H1 (cell line): Measurements from ENCODE around the gene DUSP23. TPM values are rescaled to one million over a fixed set of nuclear protein-coding genes. Genes with fewer than 3 reads are reported as not detected.

Experiments
- CTCF ChIA-PET: fragments of 300-600 bp; sonication (Branson Sonifier 250); formaldehyde crosslinking; loops from one replicate; lab custom pipeline; 2021; ENCODE audit not compliant: partially characterized antibody; lab: Charles Lee
- POLR2A ChIA-PET: fragments of 300-600 bp; sonication (Branson Sonifier 250); formaldehyde crosslinking; loops from one replicate; lab custom pipeline; 2021; ENCODE audit warnings: inconsistent platforms; ENCODE audit not compliant: partially characterized antibody; lab: Charles Lee
- DNase-seq, 2 experiments: peaks; one replicate each; pipeline versions ENCODE4 v3.0.0 to v3.0.0-alpha.2; 2010 to 2022; ENCODE audit warnings: low spot score in 2 of 2, low read depth in 1 of 2, mixed read lengths in 1 of 2
- FAIRE-seq: peaks from 2 replicates; lab custom pipeline; 2011; peaks lifted over from hg19 to GRCh38; lab: Jason Lieb, UNC
- H2AFZ ChIP-seq: 2 replicates; pipeline ENCODE4 v1.8.1; 2012; ENCODE audit warnings: low read length, inconsistent platforms
- H2AK5ac ChIP-seq: 2 replicates; pipeline ENCODE4 v1.6.1; 2013; ENCODE audit warnings: low read depth, low read length
- H2BK120ac ChIP-seq: replicated peaks from 2 replicates; pipeline ENCODE3; 2013; ENCODE audit warnings: low read depth, low read length, inconsistent platforms
- H2BK12ac ChIP-seq: 2 replicates; pipeline ENCODE4 v1.6.1; 2013; ENCODE audit warnings: low read depth, low read length
- H2BK15ac ChIP-seq: 2 replicates; pipeline ENCODE4 v1.6.1; 2013; ENCODE audit warnings: low read length
- H2BK20ac ChIP-seq: 2 replicates; pipeline ENCODE4 v1.6.1; 2013; ENCODE audit warnings: low read length
- H2BK5ac ChIP-seq: 2 replicates; pipeline ENCODE4 v1.6.1; 2013; ENCODE audit warnings: low read depth, low read length
- H3K14ac ChIP-seq: 2 replicates; pipeline ENCODE4 v1.6.1; 2013; ENCODE audit warnings: inconsistent platforms; ENCODE audit not compliant: insufficient read length
- H3K18ac ChIP-seq: 2 replicates; pipeline ENCODE4 v1.6.1; 2013; ENCODE audit warnings: low read length; ENCODE audit errors: extremely low read depth
- H3K23ac ChIP-seq: 2 replicates; pipeline ENCODE4 v1.6.1; 2013; ENCODE audit warnings: inconsistent platforms; ENCODE audit not compliant: insufficient read length
- H3K23me2 ChIP-seq: 2 replicates; pipeline ENCODE4 v1.6.1; 2013; ENCODE audit warnings: low read depth, low read length
- H3K27ac ChIP-seq: 2 replicates; pipeline ENCODE4 v1.6.1; 2011; ENCODE audit warnings: low read depth, low read length, inconsistent platforms
- H3K27me3 ChIP-seq, 4 experiments: replicated peaks in 1 of 4; 1 replicate in 1 of 4; 2 replicates in 3 of 4; pipeline versions ENCODE4 v1.6.1 to v1.8.1; 2011 to 2013; ENCODE audit warnings: low read length in 3 of 4, mild to moderate bottlenecking in 3 of 4, inconsistent platforms in 2 of 4, mixed read lengths in 2 of 4, moderate library complexity in 1 of 4; ENCODE audit not compliant: control insufficient read depth in 3 of 4, insufficient read depth in 3 of 4; ENCODE audit errors: extremely low read depth in 1 of 4
- H3K36me3 ChIP-seq, 4 experiments: 2 replicates each; pipeline versions ENCODE4 v1.6.1 to v1.8.1; 2011 to 2013; ENCODE audit warnings: mild to moderate bottlenecking in 4 of 4, low read length in 3 of 4, moderate library complexity in 2 of 4, control low read depth in 1 of 4, inconsistent platforms in 1 of 4; ENCODE audit not compliant: insufficient read depth in 4 of 4, control insufficient read depth in 2 of 4
- H3K4ac ChIP-seq: replicated peaks from 2 replicates; pipeline ENCODE3; 2013; ENCODE audit warnings: low read length, low read depth, mixed read lengths, inconsistent platforms; ENCODE audit not compliant: insufficient read length
- H3K4me1 ChIP-seq, 4 experiments: replicated peaks in 1 of 4; 1 replicate in 1 of 4; 2 replicates in 3 of 4; pipeline versions ENCODE4 v1.6.1 to v1.8.1; 2011 to 2013; ENCODE audit warnings: low read length in 3 of 4, inconsistent platforms in 2 of 4, mixed read lengths in 1 of 4; ENCODE audit not compliant: insufficient read depth in 4 of 4, control insufficient read depth in 3 of 4
- H3K4me2 ChIP-seq, 2 experiments: 2 replicates each; pipeline versions ENCODE4 v1.6.1 to v1.8.1; 2011 to 2013; ENCODE audit warnings: low read depth in 2 of 2, low read length in 2 of 2, control low read depth in 1 of 2, inconsistent platforms in 1 of 2, mild to moderate bottlenecking in 1 of 2; ENCODE audit not compliant: insufficient read depth in 1 of 2
- H3K4me3 ChIP-seq, 4 experiments: fragments of 200-600, 300-600 bp in 1 of 4; sonication (generic), shearing (Covaris generic), sonication (Bioruptor Twin) in 1 of 4; 2 replicates each; pipeline versions ENCODE4 v1.5.1 to v1.8.1; 2011 to 2016; ENCODE audit warnings: low read length in 4 of 4, low read depth in 3 of 4, control low read depth in 2 of 4, inconsistent platforms in 2 of 4, mild to moderate bottlenecking in 2 of 4, mixed read lengths in 1 of 4, moderate library complexity in 1 of 4; ENCODE audit not compliant: insufficient read depth in 2 of 4; ENCODE audit errors: extremely low read depth in 1 of 4
- H3K56ac ChIP-seq: replicated peaks from 2 replicates; pipeline ENCODE3; 2013; ENCODE audit warnings: low read depth, mild to moderate bottlenecking, mixed read lengths, low read length, inconsistent platforms; ENCODE audit not compliant: insufficient read length
- H3K79me1 ChIP-seq: 2 replicates; pipeline ENCODE4 v1.6.1; 2013; ENCODE audit warnings: low read depth, low read length, control low read depth
- H3K79me2 ChIP-seq, 2 experiments: 2 replicates each; pipeline versions ENCODE4 v1.6.1 to v1.8.1; 2012 to 2013; ENCODE audit warnings: low read length in 2 of 2, mild to moderate bottlenecking in 2 of 2, inconsistent platforms in 1 of 2; ENCODE audit not compliant: insufficient read depth in 2 of 2, control insufficient read depth in 1 of 2
- H3K9ac ChIP-seq, 4 experiments: replicated peaks in 1 of 4; 1 replicate in 1 of 4; 2 replicates in 3 of 4; pipeline versions ENCODE4 v1.6.1 to v1.8.1; 2011 to 2013; ENCODE audit warnings: low read depth in 3 of 4, low read length in 3 of 4, control low read depth in 2 of 4, mild to moderate bottlenecking in 2 of 4, moderate library complexity in 2 of 4, inconsistent platforms in 1 of 4; ENCODE audit errors: extremely low read depth in 1 of 4
- H3K9me3 ChIP-seq, 2 experiments: 2 replicates each; pipeline versions ENCODE4 v1.6.1 to v1.8.1; 2012 to 2013; ENCODE audit warnings: mild to moderate bottlenecking in 2 of 2, moderate library complexity in 2 of 2, control low read depth in 1 of 2, inconsistent platforms in 1 of 2, low read depth in 1 of 2, low read length in 1 of 2, mixed read lengths in 1 of 2; ENCODE audit not compliant: insufficient read depth in 2 of 2
- H4K20me1 ChIP-seq, 2 experiments: replicated peaks in 1 of 2; 2 replicates each; pipeline versions ENCODE3 to v1.8.1; 2011 to 2013; ENCODE audit warnings: inconsistent platforms in 2 of 2, low read length in 2 of 2, mild to moderate bottlenecking in 1 of 2; ENCODE audit not compliant: insufficient read depth in 2 of 2, control insufficient read depth in 1 of 2
- H4K5ac ChIP-seq: 2 replicates; pipeline ENCODE4 v1.6.1; 2013; ENCODE audit warnings: low read length, low read depth, mixed read lengths, inconsistent platforms; ENCODE audit not compliant: insufficient read length
- H4K8ac ChIP-seq: 2 replicates; pipeline ENCODE4 v1.8.0; 2013; ENCODE audit warnings: mild to moderate bottlenecking, moderate library complexity, low read length, inconsistent platforms; ENCODE audit not compliant: insufficient read depth; ENCODE audit errors: extremely low read depth
- H4K91ac ChIP-seq: replicated peaks from 2 replicates; pipeline ENCODE3; 2013; ENCODE audit warnings: low read length, mixed read lengths, inconsistent platforms; ENCODE audit not compliant: insufficient read length
- CEBPB ChIP-seq: IDR thresholded peaks from 2 replicates; pipeline ENCODE4 v1.6.1; 2012; ENCODE audit warnings: low read depth, low read length
- MAFK ChIP-seq: IDR thresholded peaks from 2 replicates; pipeline ENCODE4 v1.6.1; 2012; ENCODE audit warnings: low read depth, mild to moderate bottlenecking, improper control_type of control experiment, low read length
- SIX5 ChIP-seq: IDR thresholded peaks from 2 replicates; pipeline ENCODE4 v1.6.1; 2011; ENCODE audit warnings: mild to moderate bottlenecking, low read depth, low read length
- ZNF274 ChIP-seq: IDR thresholded peaks from 2 replicates; pipeline ENCODE4 v1.7.0; 2012; ENCODE audit warnings: low read length, borderline replicate concordance; ENCODE audit errors: extremely low read depth
- WGBS, 2 experiments: shearing (Covaris generic) in 1 of 2; methylation state at CpG; one replicate each; pipeline versions ENCODE4 v1.1.6 to v1.1.7; 2013 to 2015; ENCODE audit warnings: low lambda C conversion rate in 2 of 2, mixed read lengths in 2 of 2, inconsistent platforms in 1 of 2, low coverage in 1 of 2, missing lambda C conversion rate in 1 of 2; ENCODE audit not compliant: insufficient replicate concordance in 2 of 2, insufficient coverage in 1 of 2, insufficient read length in 1 of 2; ENCODE audit errors: extremely low coverage in 1 of 2, missing lambda C conversion rate in 1 of 2; 5-methylcytosine and 5-hydroxymethylcytosine counted together
- polyA plus RNA-seq, 7 experiments: library from polyadenylated mRNA; depleted of rRNA in 3 of 7; stranded (reverse) in 5 of 7; unstranded in 2 of 7; fragments of >200 nt in 5 of 7; fragments of 200-250 nt in 2 of 7; gene quantifications; 1 replicate in 5 of 7; 2 replicates in 1 of 7; 4 replicates in 1 of 7; pipeline versions ENCODE4 v1.2.1 to v1.2.3, GENCODE V29; 2011 to 2013; ENCODE audit warnings: missing spikeins in 2 of 7, mixed read lengths in 2 of 7
- total RNA-seq: library from RNA; stranded (reverse); fragmentation: NEBNext Ultra II Directional; extraction: Animal tissue kit (Norgen Biotek cat#: 25700); gene quantifications from 2 replicates; pipeline ENCODE4 v1.2.1, GENCODE V29; 2021

Gene DUSP23
- total and polyA plus RNA-seq, 2 of the 8 experiments (the other 6 are each of a cell fraction or from before 2014, with no cell fraction given): 45.8 to 80.1 TPM

DNA sequence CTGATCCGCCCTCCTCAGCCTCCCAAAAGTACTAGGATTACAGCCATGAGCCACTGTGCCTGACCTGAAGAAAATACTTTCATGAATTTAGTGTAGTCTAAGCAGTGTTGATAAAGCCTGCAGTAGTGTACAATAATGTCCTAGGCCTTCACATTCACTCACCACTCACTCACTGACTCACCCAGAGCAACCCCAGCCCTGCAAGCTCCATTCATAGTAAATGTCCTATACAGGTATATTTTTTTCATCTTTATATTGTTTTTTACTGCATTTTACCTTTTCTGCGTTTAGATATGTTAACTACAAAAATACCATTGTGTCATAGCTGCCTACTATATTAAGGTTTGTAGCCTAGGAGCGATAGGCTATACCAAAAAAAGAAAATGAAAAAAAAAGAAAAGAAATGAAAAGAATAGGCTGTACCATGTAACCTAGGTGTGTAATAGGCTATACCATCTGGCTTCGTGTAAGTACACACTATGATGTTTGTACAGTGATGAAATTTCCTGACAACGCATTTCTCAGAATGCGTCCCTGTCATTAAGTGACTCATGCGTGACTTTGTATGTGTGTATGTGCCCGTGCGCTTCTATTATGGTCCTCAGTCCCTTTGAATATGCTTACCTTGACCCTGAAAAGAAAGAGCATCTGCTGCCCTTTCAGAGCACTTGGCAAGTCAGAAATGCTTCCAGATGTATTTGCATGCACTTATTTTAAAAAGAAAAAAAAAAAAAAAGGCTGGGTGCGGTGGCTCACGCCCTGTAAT is 36.7 kb downstream of the DUSP23 start:
- no peak overlapping the region for H2BK5ac ChIP-seq
- TF ChIP-seq MAFK: no peak
- no peak for TF ChIP-seq CEBPB
- TF ChIP-seq SIX5: no peak
- no peak for TF ChIP-seq ZNF274

More for the DNA sequence above, 36.7 kb downstream of the DUSP23 start:
- H4K5ac ChIP-seq: no peak overlapping the region
- no peak overlapping the region for H2BK12ac ChIP-seq
- H3K4me2 ChIP-seq: no peak overlapping the region
- no peaks in the 10 kb centered on the region for H3K79me2 ChIP-seq
- H4K20me1 ChIP-seq: no peaks in the 10 kb centered on the region
- H3K27me3 ChIP-seq: 0 out of 7 replicates have a peak, but pooled peaks cover 0 to 2% (median 0%) of the 10 kb centered on the region in 4 experiments
- WGBS, 2 experiments: 80% methylated on average over 11 of the region's 11 CpGs; no CpG with 5 or more reads in 1 of the 2 experiments
- no peak for FAIRE-seq
- no peak overlapping the region for H3K4me3 ChIP-seq
- no peak overlapping the region for H2AK5ac ChIP-seq
- no peak overlapping the region for H4K8ac ChIP-seq
- no peak overlapping the region for H2AFZ ChIP-seq
- no peak overlapping the region for H4K91ac ChIP-seq
- H3K36me3 ChIP-seq: no peaks in the 10 kb centered on the region
- no peak for DNase-seq
- H3K18ac ChIP-seq: no peak overlapping the region
- H3K14ac ChIP-seq: no peak overlapping the region
- H3K23ac ChIP-seq: no peak overlapping the region
- no peak overlapping the region for H2BK15ac ChIP-seq
- H3K9ac ChIP-seq: no peak overlapping the region
- no peak overlapping the region for H3K27ac ChIP-seq
- ChIA-PET CTCF (interaction anchor here (0.7 to 2.0 kb wide), 7 partner anchors 10 to 34 kb away, joined by 3 to 20 read pairs (median 3); no protein-coding TSS in a partner anchor), POLR2A (interaction anchor here (1.1 kb wide), 1 partner anchor 14 kb away, joined by 3 read pairs; no protein-coding TSS in a partner anchor)
- H3K23me2 ChIP-seq: no peaks in the 10 kb centered on the region; the same call in 1 of the 2 replicates
- H3K79me1 ChIP-seq: no peaks in the 10 kb centered on the region
- no peak overlapping the region for H2BK120ac ChIP-seq
- no peaks in the 10 kb centered on the region for H3K4me1 ChIP-seq
- H2BK20ac ChIP-seq: no peak overlapping the region
- no peaks in the 10 kb centered on the region for H3K9me3 ChIP-seq
- H3K56ac ChIP-seq: no peak overlapping the region
- H3K4ac ChIP-seq: no peak overlapping the region
